ENCODE data around the gene ERBB4.

- TF ChIP-seq POLR2AphosphoS5 (IDR thresholded peaks at IDR 0.05) (no peak), EP300 (IDR thresholded peaks at IDR 0.05; ENCODE audit: low read depth) (no peak), POLR2A (IDR thresholded peaks at IDR 0.05) (no peak), CTCF (IDR thresholded peaks at IDR 0.05) (no peak)
These were observed 1140.8 kb downstream of the ERBB4 start for GRCh38 chr2:211397764-211398163.

All from transverse colon (tissue), 4 donors.